ENCODE data around the gene CEP95. TPM values are rescaled to one million over a fixed set of nuclear protein-coding genes. Genes with fewer than 3 reads are reported as not detected.
"Not testable (repeated sequence)": the region's sequence is repeated elsewhere in the genome, so short reads cannot be mapped to it uniquely, and the experiment has no call there.

The CEP95 gene
- total RNA-seq, 1 donor from 2014 or later: 6.9 TPM

DNA sequence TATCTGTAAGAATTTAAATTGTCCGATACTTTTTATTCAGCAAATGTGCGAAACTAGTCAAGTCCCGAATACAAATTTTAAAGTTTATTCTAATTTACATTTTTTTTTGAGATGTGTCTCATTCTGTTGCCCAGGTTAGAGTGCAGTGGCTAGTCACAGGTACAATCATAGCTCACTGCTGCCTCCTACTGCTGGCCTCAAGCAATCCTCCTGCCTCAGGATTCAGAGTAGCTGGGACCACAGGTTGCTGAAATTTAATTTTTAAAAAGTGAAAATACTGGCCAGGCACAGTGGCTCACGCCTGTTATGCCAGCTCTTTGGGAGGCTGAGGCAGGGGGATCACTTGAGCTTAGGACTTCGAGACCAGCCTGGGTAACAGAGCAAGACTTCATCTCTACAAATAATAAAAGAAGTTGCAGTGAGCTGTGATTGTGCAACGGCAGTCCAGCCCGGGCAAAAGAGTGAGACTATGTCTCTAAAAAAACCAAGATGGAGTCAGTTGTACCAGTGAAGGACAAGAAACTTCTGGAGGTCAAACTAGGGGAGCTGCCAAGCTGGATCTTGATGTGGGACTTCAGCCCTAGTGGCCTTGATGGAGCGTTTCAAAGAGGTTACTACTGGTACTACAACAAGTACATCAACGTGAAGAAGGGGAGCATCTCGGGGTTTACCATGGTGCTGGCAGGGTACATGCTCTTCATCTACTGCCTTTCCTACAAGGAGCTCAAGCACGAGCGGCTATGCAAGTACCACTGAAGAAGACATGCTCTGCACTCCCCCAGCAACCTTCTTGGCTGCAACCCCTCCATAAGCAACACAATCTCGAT is 15.5 kb upstream of the CEP95 start:
- intact Hi-C loops (cut with DNase I): loop anchor here (10.0 kb wide), 1 partner anchor 166 kb away; no protein-coding TSS in a partner anchor

DNA sequence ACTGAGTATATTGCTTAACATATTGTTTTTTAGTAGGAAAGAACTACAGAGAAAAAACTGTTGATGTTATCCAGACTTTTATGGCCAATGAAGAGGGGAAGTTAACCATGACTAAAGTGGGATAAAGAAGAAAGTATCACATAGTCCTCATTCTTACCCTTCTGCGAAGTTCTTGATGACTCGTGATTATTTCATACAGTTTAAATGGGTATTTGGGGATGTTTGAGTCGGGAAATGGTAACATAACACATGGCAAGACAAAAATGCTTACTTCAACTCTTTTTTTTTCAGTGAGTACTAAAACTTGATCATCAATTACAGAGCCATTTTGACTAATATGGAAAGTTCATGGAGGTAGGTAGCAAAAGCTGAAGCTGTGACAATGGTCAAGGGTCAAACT is 14.8 kb upstream of the CEP95 start:
- intact Hi-C loops (cut with DNase I): loop anchor here (10.0 kb wide), 1 partner anchor 167 kb away; no protein-coding TSS in a partner anchor
- H3K36me3 ChIP-seq: peaks cover 26 to 42% of the 10 kb centered on the region in 2 donors

More for the DNA sequence above, 15.5 kb upstream of the CEP95 start:
- DNase-seq (ENCODE audit: low spot score in 2 of 2): no peak
- Histone ChIP-seq H3K4me1 (peaks cover 9 to 15% of the 10 kb centered on the region in 2 donors), H3K27me3 (no peaks in the 10 kb centered on the region), H3K27ac (no peak overlapping the region), H3K36me3 (peaks cover 26 to 45% of the 10 kb centered on the region in 2 donors), H3K9me3 (no peaks in the 10 kb centered on the region), H3K4me3 (no peak overlapping the region)
- TF ChIP-seq, protein P1, sequence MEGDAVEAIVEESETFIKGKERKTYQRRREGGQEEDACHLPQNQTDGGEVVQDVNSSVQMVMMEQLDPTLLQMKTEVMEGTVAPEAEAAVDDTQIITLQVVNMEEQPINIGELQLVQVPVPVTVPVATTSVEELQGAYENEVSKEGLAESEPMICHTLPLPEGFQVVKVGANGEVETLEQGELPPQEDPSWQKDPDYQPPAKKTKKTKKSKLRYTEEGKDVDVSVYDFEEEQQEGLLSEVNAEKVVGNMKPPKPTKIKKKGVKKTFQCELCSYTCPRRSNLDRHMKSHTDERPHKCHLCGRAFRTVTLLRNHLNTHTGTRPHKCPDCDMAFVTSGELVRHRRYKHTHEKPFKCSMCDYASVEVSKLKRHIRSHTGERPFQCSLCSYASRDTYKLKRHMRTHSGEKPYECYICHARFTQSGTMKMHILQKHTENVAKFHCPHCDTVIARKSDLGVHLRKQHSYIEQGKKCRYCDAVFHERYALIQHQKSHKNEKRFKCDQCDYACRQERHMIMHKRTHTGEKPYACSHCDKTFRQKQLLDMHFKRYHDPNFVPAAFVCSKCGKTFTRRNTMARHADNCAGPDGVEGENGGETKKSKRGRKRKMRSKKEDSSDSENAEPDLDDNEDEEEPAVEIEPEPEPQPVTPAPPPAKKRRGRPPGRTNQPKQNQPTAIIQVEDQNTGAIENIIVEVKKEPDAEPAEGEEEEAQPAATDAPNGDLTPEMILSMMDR (IDR thresholded peaks at IDR 0.05): peak; percentile 23 to 44 (median 24)

DNA sequence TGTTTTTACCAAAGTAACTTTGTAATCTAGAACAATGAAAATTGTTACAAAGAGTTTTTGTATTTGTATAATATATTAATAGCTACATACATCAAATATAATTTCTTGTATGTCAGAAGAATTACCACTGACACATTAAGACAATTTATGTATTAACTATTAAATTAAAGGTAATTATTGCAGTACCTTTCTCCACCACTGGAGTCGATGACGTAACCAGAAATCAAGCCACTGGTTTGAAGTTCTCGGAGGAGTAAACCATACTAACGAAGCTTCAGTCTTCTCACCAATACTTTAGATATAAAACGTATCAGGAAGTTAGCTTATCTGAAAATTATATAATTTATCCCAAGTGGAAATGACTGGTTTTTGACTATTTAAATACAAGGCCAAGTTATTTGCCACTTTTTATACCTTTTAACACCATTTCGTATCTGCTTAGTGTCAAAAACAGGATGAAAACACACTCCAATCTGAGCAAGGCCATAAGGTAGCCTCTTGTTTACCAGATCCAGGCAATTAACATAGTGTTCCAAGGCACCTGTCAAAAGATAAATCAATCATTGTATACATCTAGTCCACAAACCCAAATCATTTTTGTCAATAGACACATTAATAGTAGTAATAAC is 14.2 kb upstream of the CEP95 start:
- H3K4me3 ChIP-seq: no peak overlapping the region
- no peaks in the 10 kb centered on the region for H3K27me3 ChIP-seq
- H3K9me3 ChIP-seq: no peaks in the 10 kb centered on the region
- H3K27ac ChIP-seq: no peak overlapping the region
- intact Hi-C loops (cut with DNase I): loop anchor here (10.0 kb wide), 1 partner anchor 168 kb away; no protein-coding TSS in a partner anchor
- H3K36me3 ChIP-seq: peaks cover 21 to 41% of the 10 kb centered on the region in 2 donors
- TF ChIP-seq, protein P1 (IDR thresholded peaks at IDR 0.05): peak; percentile 30 to 47 (median 38)
- no peak for DNase-seq (ENCODE audit: low spot score in 2 of 2)
- H3K4me1 ChIP-seq: peaks cover 9 to 20% of the 10 kb centered on the region in 2 donors

More for the DNA sequence above, 14.8 kb upstream of the CEP95 start:
- Histone ChIP-seq H3K4me1 (peaks cover 9 to 15% of the 10 kb centered on the region in 2 donors), H3K9me3 (no peaks in the 10 kb centered on the region), H3K4me3 (no peak overlapping the region), H3K27me3 (no peaks in the 10 kb centered on the region), H3K27ac (no peak overlapping the region)
- TF ChIP-seq, protein P1 (IDR thresholded peaks at IDR 0.05): no peak
- no peak for DNase-seq (ENCODE audit: low spot score in 2 of 2)

DNA sequence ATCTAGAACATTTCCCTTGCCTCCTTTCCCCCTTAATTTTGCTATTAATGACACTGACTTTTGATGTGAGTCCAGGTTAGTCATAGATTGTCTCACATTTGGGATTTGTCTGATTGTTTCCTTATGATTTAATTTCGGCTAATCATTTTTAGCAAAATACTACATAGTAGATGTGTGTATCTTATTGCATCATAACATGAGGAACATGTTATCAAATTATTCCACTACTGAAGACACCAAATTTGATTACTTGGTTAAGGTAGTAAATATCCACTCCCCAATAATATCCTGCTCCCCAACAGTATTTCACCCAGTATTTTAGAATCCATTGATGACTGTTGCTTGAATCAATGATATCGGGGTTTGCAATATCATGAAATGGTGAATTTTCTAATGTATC is 12.7 kb upstream of the CEP95 start:
- no peaks in the 10 kb centered on the region for H3K9me3 ChIP-seq
- H3K27me3 ChIP-seq: no peaks in the 10 kb centered on the region
- intact Hi-C loops (cut with DNase I): loop anchor here (10.0 kb wide), 1 partner anchor 169 kb away; no protein-coding TSS in a partner anchor
- no peak for DNase-seq (ENCODE audit: low spot score in 2 of 2)
- H3K36me3 ChIP-seq: peaks cover 20 to 46% of the 10 kb centered on the region in 2 donors
- TF ChIP-seq, protein P1 (IDR thresholded peaks at IDR 0.05): no peak
- no peak overlapping the region for H3K27ac ChIP-seq
- peaks cover 9 to 27% of the 10 kb centered on the region in 2 donors for H3K4me1 ChIP-seq
- no peak overlapping the region for H3K4me3 ChIP-seq

DNA sequence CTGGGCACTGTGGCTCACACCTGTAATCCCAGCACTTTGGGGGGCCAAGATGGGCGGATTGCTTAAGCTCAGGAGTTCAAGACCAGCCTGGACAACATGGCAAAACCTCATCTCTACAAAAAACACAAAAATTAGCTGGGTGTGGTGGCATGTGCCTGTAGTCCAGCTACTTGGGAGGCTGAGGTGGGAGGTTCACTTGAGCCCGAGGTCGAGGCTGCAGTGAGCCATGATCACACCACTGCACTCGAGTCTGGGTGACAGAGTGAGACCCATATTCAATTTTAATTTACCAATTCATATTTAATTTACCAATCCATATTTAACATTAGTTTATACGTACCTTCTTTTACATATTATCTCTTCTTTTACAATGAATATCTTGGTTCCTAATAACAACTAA is 11.5 kb upstream of the CEP95 start:
- Histone ChIP-seq H3K4me1 (peaks cover 9 to 30% of the 10 kb centered on the region in 2 donors), H3K36me3 (peaks cover 20 to 46% of the 10 kb centered on the region in 2 donors), H3K4me3 (peak overlapping the region; percentile 81 to 95)
- H3K9me3 ChIP-seq; H3K27ac ChIP-seq; DNase-seq (ENCODE audit: low spot score in 2 of 2); H3K27me3 ChIP-seq: not testable (repeated sequence)
- intact Hi-C loops (cut with DNase I): loop anchor here (10.0 kb wide), 1 partner anchor 170 kb away; no protein-coding TSS in a partner anchor
